ENCODE measurements around the gene NPTX1. TPM values are rescaled to one million over a fixed set of nuclear protein-coding genes. Genes with fewer than 3 reads are reported as not detected.
A peak's percentile ranks its signal among the peaks of the same experiment; 100 is the strongest.

Gene NPTX1
- total and polyA plus RNA-seq, 2 of the 13 experiments (the other 11 are each of a cell fraction or from before 2014, with no cell fraction given): 0.01 TPM; not detected in 1

GRCh38 chr17:80441133-80441578 is 35.3 kb downstream of the NPTX1 start (continued):
- TF ChIP-seq, protein P1, sequence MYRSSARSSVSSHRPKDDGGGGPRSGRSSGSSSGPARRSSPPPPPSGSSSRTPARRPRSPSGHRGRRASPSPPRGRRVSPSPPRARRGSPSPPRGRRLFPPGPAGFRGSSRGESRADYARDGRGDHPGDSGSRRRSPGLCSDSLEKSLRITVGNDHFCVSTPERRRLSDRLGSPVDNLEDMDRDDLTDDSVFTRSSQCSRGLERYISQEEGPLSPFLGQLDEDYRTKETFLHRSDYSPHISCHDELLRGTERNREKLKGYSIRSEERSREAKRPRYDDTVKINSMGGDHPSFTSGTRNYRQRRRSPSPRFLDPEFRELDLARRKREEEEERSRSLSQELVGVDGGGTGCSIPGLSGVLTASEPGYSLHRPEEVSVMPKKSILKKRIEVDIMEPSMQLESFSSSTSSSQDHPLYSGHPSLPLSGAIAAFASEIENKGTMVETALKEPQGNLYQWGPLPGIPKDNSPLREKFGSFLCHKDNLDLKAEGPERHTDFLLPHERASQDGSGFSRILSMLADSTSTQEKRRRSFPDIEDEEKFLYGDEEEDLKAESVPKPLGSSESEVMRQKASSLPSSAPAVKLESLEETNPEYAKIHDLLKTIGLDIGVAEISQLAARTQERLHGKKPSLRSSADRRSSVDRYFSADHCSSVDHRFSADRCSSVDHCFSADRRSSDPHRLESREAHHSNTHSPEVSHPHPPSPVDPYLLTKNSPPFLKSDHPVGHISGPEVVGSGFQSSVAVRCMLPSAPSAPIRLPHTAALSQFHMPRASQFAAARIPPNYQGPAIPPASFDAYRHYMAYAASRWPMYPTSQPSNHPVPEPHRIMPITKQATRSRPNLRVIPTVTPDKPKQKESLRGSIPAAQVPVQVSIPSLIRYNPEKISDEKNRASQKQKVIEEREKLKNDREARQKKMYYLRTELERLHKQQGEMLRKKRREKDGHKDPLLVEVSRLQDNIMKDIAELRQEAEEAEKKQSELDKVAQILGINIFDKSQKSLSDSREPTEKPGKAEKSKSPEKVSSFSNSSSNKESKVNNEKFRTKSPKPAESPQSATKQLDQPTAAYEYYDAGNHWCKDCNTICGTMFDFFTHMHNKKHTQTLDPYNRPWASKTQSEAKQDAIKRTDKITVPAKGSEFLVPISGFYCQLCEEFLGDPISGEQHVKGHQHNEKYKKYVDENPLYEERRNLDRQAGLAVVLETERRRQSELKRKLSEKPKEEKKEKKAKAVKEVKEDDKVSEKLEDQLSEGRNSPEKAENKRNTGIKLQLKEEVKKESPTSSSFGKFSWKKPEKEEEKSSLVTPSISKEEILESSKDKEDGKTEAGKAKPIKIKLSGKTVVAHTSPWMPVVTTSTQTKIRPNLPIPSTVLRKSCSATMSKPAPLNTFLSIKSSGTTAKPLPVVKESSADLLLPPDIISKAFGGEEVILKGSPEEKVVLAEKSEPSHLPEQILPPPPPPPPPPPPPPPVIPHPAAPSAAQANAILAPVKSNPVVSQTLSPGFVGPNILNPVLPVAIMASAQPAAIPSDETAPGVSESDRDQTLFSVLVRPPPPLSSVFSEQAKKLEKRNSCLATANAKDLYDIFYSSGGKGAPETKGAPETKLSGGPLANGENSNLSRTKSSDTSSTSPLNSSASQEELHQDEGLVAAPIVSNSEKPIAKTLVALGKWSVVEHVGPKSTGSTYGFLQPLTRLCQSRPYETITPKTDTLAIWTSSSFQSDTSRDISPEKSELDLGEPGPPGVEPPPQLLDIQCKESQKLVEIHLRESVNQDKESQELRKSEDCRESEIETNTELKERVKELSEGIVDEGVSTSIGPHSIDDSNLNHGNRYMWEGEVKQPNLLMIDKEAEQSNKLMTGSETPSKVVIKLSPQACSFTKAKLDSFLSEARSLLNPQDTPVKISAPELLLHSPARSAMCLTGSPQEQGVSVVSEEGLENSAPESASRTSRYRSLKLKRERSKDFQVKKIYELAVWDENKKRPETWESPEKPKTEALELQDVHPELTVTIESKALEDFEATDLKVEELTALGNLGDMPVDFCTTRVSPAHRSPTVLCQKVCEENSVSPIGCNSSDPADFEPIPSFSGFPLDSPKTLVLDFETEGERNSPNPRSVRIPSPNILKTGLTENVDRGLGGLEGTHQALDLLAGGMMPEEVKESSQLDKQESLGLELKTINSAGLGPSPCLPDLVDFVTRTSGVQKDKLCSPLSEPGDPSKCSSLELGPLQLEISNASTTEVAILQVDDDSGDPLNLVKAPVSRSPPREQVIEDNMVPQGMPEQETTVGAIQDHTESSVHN (CRISPR knock-in tag; IDR thresholded peaks at IDR 0.05): no peak
- TF ChIP-seq, protein P2, sequence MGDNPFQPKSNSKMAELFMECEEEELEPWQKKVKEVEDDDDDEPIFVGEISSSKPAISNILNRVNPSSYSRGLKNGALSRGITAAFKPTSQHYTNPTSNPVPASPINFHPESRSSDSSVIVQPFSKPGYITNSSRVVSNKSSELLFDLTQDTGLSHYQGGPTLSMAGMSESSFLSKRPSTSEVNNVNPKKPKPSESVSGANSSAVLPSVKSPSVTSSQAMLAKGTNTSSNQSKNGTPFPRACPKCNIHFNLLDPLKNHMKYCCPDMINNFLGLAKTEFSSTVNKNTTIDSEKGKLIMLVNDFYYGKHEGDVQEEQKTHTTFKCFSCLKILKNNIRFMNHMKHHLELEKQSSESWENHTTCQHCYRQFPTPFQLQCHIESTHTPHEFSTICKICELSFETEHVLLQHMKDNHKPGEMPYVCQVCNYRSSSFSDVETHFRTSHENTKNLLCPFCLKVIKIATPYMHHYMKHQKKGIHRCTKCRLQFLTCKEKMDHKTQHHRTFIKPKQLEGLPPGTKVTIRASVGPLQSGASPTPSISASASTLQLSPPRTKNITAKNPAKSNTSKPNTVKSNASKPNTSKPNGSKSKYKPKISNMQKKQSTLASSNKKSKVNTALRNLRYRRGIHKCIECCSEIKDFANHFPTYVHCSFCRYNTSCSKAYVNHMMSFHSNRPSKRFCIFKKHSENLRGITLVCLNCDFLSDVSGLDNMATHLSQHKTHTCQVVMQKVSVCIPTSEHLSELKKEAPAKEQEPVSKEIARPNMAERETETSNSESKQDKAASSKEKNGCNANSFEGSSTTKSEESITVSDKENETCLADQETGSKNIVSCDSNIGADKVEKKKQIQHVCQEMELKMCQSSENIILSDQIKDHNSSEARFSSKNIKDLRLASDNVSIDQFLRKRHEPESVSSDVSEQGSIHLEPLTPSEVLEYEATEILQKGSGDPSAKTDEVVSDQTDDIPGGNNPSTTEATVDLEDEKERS (CRISPR knock-in tag; IDR thresholded peaks at IDR 0.05): peak; percentile 72; the same call in 1 of the 2 replicates
- peak; percentile 84; the same call in 1 of the 2 replicates for TF ChIP-seq FOXC1 (CRISPR knock-in tag; IDR thresholded peaks at IDR 0.05; ENCODE audit: borderline replicate concordance)
- no peak for TF ChIP-seq ZNF496 (CRISPR knock-in tag; IDR thresholded peaks at IDR 0.05; ENCODE audit: insufficient replicate concordance)
- TF ChIP-seq, protein P3, sequence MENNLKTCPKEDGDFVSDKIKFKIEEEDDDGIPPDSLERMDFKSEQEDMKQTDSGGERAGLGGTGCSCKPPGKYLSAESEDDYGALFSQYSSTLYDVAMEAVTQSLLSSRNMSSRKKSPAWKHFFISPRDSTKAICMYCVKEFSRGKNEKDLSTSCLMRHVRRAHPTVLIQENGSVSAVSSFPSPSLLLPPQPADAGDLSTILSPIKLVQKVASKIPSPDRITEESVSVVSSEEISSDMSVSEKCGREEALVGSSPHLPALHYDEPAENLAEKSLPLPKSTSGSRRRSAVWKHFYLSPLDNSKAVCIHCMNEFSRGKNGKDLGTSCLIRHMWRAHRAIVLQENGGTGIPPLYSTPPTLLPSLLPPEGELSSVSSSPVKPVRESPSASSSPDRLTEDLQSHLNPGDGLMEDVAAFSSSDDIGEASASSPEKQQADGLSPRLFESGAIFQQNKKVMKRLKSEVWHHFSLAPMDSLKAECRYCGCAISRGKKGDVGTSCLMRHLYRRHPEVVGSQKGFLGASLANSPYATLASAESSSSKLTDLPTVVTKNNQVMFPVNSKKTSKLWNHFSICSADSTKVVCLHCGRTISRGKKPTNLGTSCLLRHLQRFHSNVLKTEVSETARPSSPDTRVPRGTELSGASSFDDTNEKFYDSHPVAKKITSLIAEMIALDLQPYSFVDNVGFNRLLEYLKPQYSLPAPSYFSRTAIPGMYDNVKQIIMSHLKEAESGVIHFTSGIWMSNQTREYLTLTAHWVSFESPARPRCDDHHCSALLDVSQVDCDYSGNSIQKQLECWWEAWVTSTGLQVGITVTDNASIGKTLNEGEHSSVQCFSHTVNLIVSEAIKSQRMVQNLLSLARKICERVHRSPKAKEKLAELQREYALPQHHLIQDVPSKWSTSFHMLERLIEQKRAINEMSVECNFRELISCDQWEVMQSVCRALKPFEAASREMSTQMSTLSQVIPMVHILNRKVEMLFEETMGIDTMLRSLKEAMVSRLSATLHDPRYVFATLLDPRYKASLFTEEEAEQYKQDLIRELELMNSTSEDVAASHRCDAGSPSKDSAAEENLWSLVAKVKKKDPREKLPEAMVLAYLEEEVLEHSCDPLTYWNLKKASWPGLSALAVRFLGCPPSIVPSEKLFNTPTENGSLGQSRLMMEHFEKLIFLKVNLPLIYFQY (CRISPR knock-in tag; IDR thresholded peaks at IDR 0.05; ENCODE audit: borderline replicate concordance): peak; percentile 90
